ENCODE measurements around the gene HOXD10. TPM values are rescaled to one million over a fixed set of nuclear protein-coding genes. Genes with fewer than 3 reads are reported as not detected.
A peak's percentile ranks its signal among the peaks of the same experiment; 100 is the strongest.

Gene HOXD10
- total RNA-seq (35.4 TPM), polyA plus RNA-seq (ENCODE audit: insufficient read depth, low read depth, low replicate concordance) (28.2 TPM)
- long read RNA-seq, donor 1, transcript HOXD10-202 (2 exons, 1,010 nt): minor isoform, 5 of 17 reads
- long read RNA-seq, donor 1, transcript HOXD10-201 (2 exons, 1,989 nt): major isoform, 11 of 17 reads
- long read RNA-seq, donor 1, partial matches to known transcripts: 0 of 17 reads
- long read RNA-seq, donor 1, other reads (novel, unspliced or antisense): 0 of 17 reads
- long read RNA-seq, donor 2, transcript HOXD10-201 (2 exons, 1,989 nt): major isoform, 11 of 12 reads
- long read RNA-seq, donor 2, partial matches to known transcripts: 0 of 12 reads
- long read RNA-seq, donor 2, other reads (novel, unspliced or antisense): 0 of 12 reads
- long read RNA-seq, donor 3, transcript HOXD10-201 (2 exons, 1,989 nt): major isoform, 26 of 106 reads
- long read RNA-seq, donor 3, partial matches to known transcripts: 77 of 106 reads
- long read RNA-seq, donor 3, other reads (novel, unspliced or antisense): 0 of 106 reads
- long read RNA-seq, donor 4, transcript HOXD10-201 (2 exons, 1,989 nt): major isoform, 6 of 9 reads
- long read RNA-seq, donor 4, partial matches to known transcripts: 0 of 9 reads
- long read RNA-seq, donor 4, other reads (novel, unspliced or antisense): 0 of 9 reads
- long read RNA-seq, donor 5, partial matches to known transcripts: 0 of 1 reads
- long read RNA-seq, donor 5, other reads (novel, unspliced or antisense): 0 of 1 reads
- long read RNA-seq, donor 6, transcript HOXD10-201 (2 exons, 1,989 nt): major isoform, 11 of 42 reads
- long read RNA-seq, donor 6, transcript HOXD10-202 (2 exons, 1,010 nt): minor isoform, 5 of 42 reads
- long read RNA-seq, donor 6, partial matches to known transcripts: 26 of 42 reads
- long read RNA-seq, donor 6, other reads (novel, unspliced or antisense): 0 of 42 reads
- long read RNA-seq, donor 7, transcript HOXD10-201 (2 exons, 1,989 nt): major isoform, 6 of 35 reads
- long read RNA-seq, donor 7, partial matches to known transcripts: 1 of 35 reads
- long read RNA-seq, donor 7, other reads (novel, unspliced or antisense): 27 of 35 reads
- long read RNA-seq, donor 8, transcript HOXD10-201 (2 exons, 1,989 nt): major isoform, 9 of 11 reads
- long read RNA-seq, donor 8, partial matches to known transcripts: 0 of 11 reads
- long read RNA-seq, donor 8, other reads (novel, unspliced or antisense): 0 of 11 reads
- long read RNA-seq, donor 9, transcript HOXD10-201 (2 exons, 1,989 nt): major isoform, 7 of 9 reads
- long read RNA-seq, donor 9, partial matches to known transcripts: 0 of 9 reads
- long read RNA-seq, donor 9, other reads (novel, unspliced or antisense): 0 of 9 reads
- long read RNA-seq, donor 10, transcript HOXD10-201 (2 exons, 1,989 nt): major isoform, 9 of 10 reads
- long read RNA-seq, donor 10, partial matches to known transcripts: 0 of 10 reads
- long read RNA-seq, donor 10, other reads (novel, unspliced or antisense): 0 of 10 reads

DNA sequence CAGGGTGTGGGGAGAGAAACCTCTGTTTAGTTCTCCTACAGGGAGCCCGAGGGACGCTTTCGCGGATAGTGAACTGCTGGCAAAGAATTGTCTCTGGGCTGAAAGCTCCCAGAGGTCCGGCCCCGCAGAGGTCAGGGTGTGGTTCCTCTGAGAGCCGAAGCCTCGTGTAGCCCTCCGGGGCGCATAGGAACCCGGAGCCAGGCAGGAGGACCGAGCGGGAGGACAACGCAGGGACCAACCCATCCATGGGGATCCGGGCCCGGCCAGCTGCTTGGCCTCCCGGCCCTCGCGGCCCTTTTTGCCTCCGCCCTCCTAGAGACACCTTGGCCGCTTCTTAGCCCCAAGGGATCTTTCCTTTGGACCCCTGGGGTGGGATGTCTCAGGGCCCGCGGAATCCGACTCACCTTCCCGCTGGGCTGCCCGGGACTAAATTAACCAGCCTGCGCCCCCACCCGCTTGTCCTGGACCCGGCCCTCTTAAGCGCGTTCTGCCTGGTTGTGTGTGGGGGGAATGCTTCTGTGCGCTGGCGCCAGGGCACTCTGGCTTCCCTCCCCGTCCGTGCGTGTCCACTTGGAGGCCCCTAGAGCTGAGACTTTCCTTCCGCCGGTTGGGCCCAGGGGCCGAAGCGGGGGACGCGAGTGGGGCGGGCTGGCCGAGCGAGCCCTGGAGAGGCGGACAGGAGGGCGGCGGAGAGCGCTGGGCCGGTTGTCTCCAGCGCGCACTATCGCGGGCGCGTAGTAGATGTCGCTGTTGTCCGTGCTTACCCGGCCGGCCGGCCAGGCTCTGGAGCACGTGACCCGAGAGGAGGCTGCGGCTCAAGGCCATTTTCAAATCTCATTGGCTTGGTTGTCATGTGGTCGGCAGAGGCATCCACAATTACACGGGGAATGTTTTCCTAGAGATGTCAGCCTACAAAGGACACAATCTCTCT lies at the start of gene HOXD10:
TSS of gene HOXD10 (plus strand) at position 896 of the 931 bp plus-strand sequence. CDS start 56 bp downstream, outside the sequence.
- TF ChIP-seq CTCF (IDR thresholded peaks at IDR 0.05; ENCODE audit: borderline replicate concordance, extremely low read depth, insufficient read depth): peak; percentile 52
- no peaks in the 10 kb centered on the region for H3K27me3 ChIP-seq (ENCODE audit: control insufficient read depth, insufficient read depth, low read length)
- peaks cover 0 to 10% (median 0%) of the 10 kb centered on the region in 3 donors for H3K36me3 ChIP-seq (ENCODE audit: control insufficient read depth in 2 of 3, insufficient read depth in 3 of 3, low read length in 3 of 3)
- H3K27ac ChIP-seq (ENCODE audit: low read depth in 2 of 2, low read length in 2 of 2): peak within 1 kb of the TSS; percentile 94 to 95
- H3K9ac ChIP-seq (ENCODE audit: low read length in 3 of 3): peak within 1 kb of the TSS; percentile 49 to 97 (median 84)
- H3K9me3 ChIP-seq (ENCODE audit: control insufficient read depth in 2 of 3, insufficient read depth in 1 of 3, low read length in 3 of 3): no peaks in the 10 kb centered on the region
- FAIRE-seq (no peak), DNase-seq (peak; percentile 95 to 98 (median 97))
- intact Hi-C loops (cut with DNase I): no loop called here
- H3K4me3 ChIP-seq (ENCODE audit: low read length in 3 of 3): peak within 1 kb of the TSS; percentile 62 to 89 (median 69)
- peaks cover 0 to 15% (median 2%) of the 10 kb centered on the region in 3 donors for H3K4me1 ChIP-seq (ENCODE audit: control insufficient read depth in 2 of 3, insufficient read depth in 2 of 3, low read depth in 1 of 3, low read length in 3 of 3)

GRCh38 chr2:176067589-176068418 lies 48.8 kb upstream of the HOXD10 start:
- intact Hi-C loops (cut with DNase I): no loop called here
- DNase-seq (peak; percentile 37 to 66 (median 54)), FAIRE-seq (no peak)
- Histone ChIP-seq H3K36me3 (ENCODE audit: control insufficient read depth in 2 of 3, insufficient read depth in 3 of 3, low read length in 3 of 3) (no peaks in the 10 kb centered on the region), H3K9ac (ENCODE audit: low read length in 3 of 3) (no peak overlapping the region), H3K27me3 (ENCODE audit: control insufficient read depth, insufficient read depth, low read length) (peaks cover 70% of the 10 kb centered on the region), H3K27ac (ENCODE audit: low read depth in 2 of 2, low read length in 2 of 2) (no peak overlapping the region), H3K9me3 (ENCODE audit: control insufficient read depth in 2 of 3, insufficient read depth in 1 of 3, low read length in 3 of 3) (no peaks in the 10 kb centered on the region), H3K4me3 (ENCODE audit: low read length in 3 of 3) (peak overlapping the region in 1 of 3 donors; percentile 40), H3K4me1 (ENCODE audit: control insufficient read depth in 2 of 3, insufficient read depth in 2 of 3, low read depth in 1 of 3, low read length in 3 of 3) (peaks cover 0 to 7% (median 5%) of the 10 kb centered on the region in 3 donors)
- TF ChIP-seq CTCF (IDR thresholded peaks at IDR 0.05; ENCODE audit: borderline replicate concordance, extremely low read depth, insufficient read depth): no peak

All from kidney (tissue), 22 donors.